ENCODE measurements around the gene MYOD1. TPM values are rescaled to one million over a fixed set of nuclear protein-coding genes. Genes with fewer than 3 reads are reported as not detected.

Gene MYOD1
- total RNA-seq, 1 donor from 2014 or later = not detected

- Histone ChIP-seq H2AFZ (replicated peaks) (no peak overlapping the region), H3K9ac (no peak overlapping the region), H3K4me1 (peaks cover 37% of the 10 kb centered on the region), H3F3A (ENCODE audit: low read depth) (peaks cover 14% of the 10 kb centered on the region), H3K27ac (no peak overlapping the region), H3K79me2 (ENCODE audit: low read depth) (no peaks in the 10 kb centered on the region), H4K20me1 (ENCODE audit: low read depth) (peaks cover 5% of the 10 kb centered on the region), H3K9me3 (ENCODE audit: low read depth) (no peaks in the 10 kb centered on the region), H3K36me3 (no peaks in the 10 kb centered on the region), H3K4me3 (no peak overlapping the region), H3K4me2 (no peak overlapping the region), H3K27me3 (no peaks in the 10 kb centered on the region)
- Mint-ChIP-seq H3K4me1 (peaks cover 44% of the 10 kb centered on the region), H3K9me3 (no peaks in the 10 kb centered on the region), H3K27me3 (ENCODE audit: insufficient read depth, low read depth) (peaks cover 18% of the 10 kb centered on the region), H3K27ac (no peak overlapping the region), H3K36me3 (peaks cover 14% of the 10 kb centered on the region), H3K4me3 (peak overlapping the region; percentile 31)
- TF ChIP-seq EZH2 (IDR thresholded peaks at IDR 0.05) = no peak
- peak; percentile 26 for TF ChIP-seq CTCF (IDR thresholded peaks at IDR 0.05)
- DNase-seq (ENCODE audit: low spot score) = no peak
Measured at GRCh38 chr11:17770048-17770652, 50.8 kb downstream of the MYOD1 start.

- TF ChIP-seq CTCF (IDR thresholded peaks at IDR 0.05) = peak; percentile 20
- TF ChIP-seq EZH2phosphoT487 (IDR thresholded peaks at IDR 0.05) = no peak
- H3K4me3 Mint-ChIP-seq = no peak overlapping the region
- no peak for DNase-seq (ENCODE audit: low spot score)
- Histone ChIP-seq H3K4me2 (no peak overlapping the region), H3K36me3 (no peaks in the 10 kb centered on the region), H4K20me1 (ENCODE audit: low read depth) (no peaks in the 10 kb centered on the region), H3K27me3 (no peaks in the 10 kb centered on the region), H2AFZ (replicated peaks) (no peak overlapping the region), H3F3A (ENCODE audit: low read depth) (peaks cover 7% of the 10 kb centered on the region), H3K4me3 (no peak overlapping the region), H3K9me3 (ENCODE audit: low read depth) (no peaks in the 10 kb centered on the region), H3K4me1 (peaks cover 31% of the 10 kb centered on the region), H3K27ac (no peak overlapping the region), H3K9ac (no peak overlapping the region), H3K79me2 (ENCODE audit: low read depth) (no peaks in the 10 kb centered on the region)
- no peak overlapping the region for H3K27ac Mint-ChIP-seq
- peaks cover 15% of the 10 kb centered on the region for H3K27me3 Mint-ChIP-seq (ENCODE audit: insufficient read depth, low read depth)
- no peaks in the 10 kb centered on the region for H3K9me3 Mint-ChIP-seq
- peaks cover 41% of the 10 kb centered on the region for H3K4me1 Mint-ChIP-seq
- peaks cover 14% of the 10 kb centered on the region for H3K36me3 Mint-ChIP-seq
Measured at GRCh38 chr11:17770917-17771316, 51.5 kb downstream of the MYOD1 start.

- Histone ChIP-seq H3F3A (ENCODE audit: low read depth) (peaks cover 2% of the 10 kb centered on the region), H3K4me2 (no peak overlapping the region), H3K9ac (no peak overlapping the region), H3K4me1 (peaks cover 31% of the 10 kb centered on the region), H4K20me1 (ENCODE audit: low read depth) (no peaks in the 10 kb centered on the region), H3K9me3 (ENCODE audit: low read depth) (no peaks in the 10 kb centered on the region), H3K4me3 (no peak overlapping the region), H2AFZ (replicated peaks) (no peak overlapping the region), H3K27ac (no peak overlapping the region), H3K36me3 (no peaks in the 10 kb centered on the region), H3K79me2 (ENCODE audit: low read depth) (no peaks in the 10 kb centered on the region), H3K27me3 (no peaks in the 10 kb centered on the region)
- Mint-ChIP-seq H3K4me1 (peaks cover 38% of the 10 kb centered on the region), H3K9me3 (no peaks in the 10 kb centered on the region), H3K4me3 (no peak overlapping the region), H3K27me3 (ENCODE audit: insufficient read depth, low read depth) (peaks cover 17% of the 10 kb centered on the region), H3K27ac (no peak overlapping the region), H3K36me3 (peaks cover 14% of the 10 kb centered on the region)
- no peak for TF ChIP-seq EZH2 (IDR thresholded peaks at IDR 0.05)
- no peak for TF ChIP-seq CTCF (IDR thresholded peaks at IDR 0.05)
- TF ChIP-seq EZH2phosphoT487 (IDR thresholded peaks at IDR 0.05) = no peak
- no peak for DNase-seq (ENCODE audit: low spot score)
Measured at GRCh38 chr11:17771415-17771814, 52.0 kb downstream of the MYOD1 start.

Other genes starting within 250 kb of the MYOD1 start
- gene ABCC8, start 242.7 kb upstream of the MYOD1 start, total RNA-seq (ENCODE audit: low replicate concordance) = 0.32 and 4.2 TPM in 2 replicates
- gene USH1C, start 175.2 kb upstream of the MYOD1 start, total RNA-seq (ENCODE audit: low replicate concordance) = 0.24 and 0.56 TPM in 2 replicates
- gene OTOG, start 172.3 kb upstream of the MYOD1 start, total RNA-seq (ENCODE audit: low replicate concordance) = 0.34 and 42.1 TPM in 2 replicates
- gene KCNC1, start 15.2 kb downstream of the MYOD1 start, total RNA-seq (ENCODE audit: low replicate concordance) = 0.04 and 0.59 TPM in 2 replicates